Nephron (organoid): ENCODE measurements around the gene MCRS1.

Experiments used
- H3K27ac Mint-ChIP-seq, 3 experiments: 2 replicates each; pipeline ENCODE4 v1.8.0; 2020; ENCODE audit warnings: mixed read lengths in 3 of 3, mild to moderate bottlenecking in 2 of 3, moderate library complexity in 1 of 3
- H3K27me3 Mint-ChIP-seq: 2 replicates; pipeline ENCODE4 v1.8.0; 2021; ENCODE audit warnings: low read depth, mild to moderate bottlenecking, moderate library complexity, mixed read lengths
- H3K36me3 Mint-ChIP-seq: 2 replicates; pipeline ENCODE4 v1.8.0; 2020; ENCODE audit warnings: low read depth, mixed read lengths
- H3K4me1 Mint-ChIP-seq: 2 replicates; pipeline ENCODE4 v1.8.0; 2020; ENCODE audit warnings: mixed read lengths
- H3K4me3 Mint-ChIP-seq, 3 experiments: 2 replicates each; pipeline ENCODE4 v1.8.0; 2020; ENCODE audit warnings: mild to moderate bottlenecking in 3 of 3, mixed read lengths in 3 of 3, moderate library complexity in 2 of 3
- H3K9me3 Mint-ChIP-seq: 2 replicates; pipeline ENCODE4 v1.8.0; 2020; ENCODE audit warnings: mixed read lengths
- CTCF ChIP-seq, 3 experiments: fragments of 200-600 bp; sonication (generic); IDR thresholded peaks; one replicate each; pipeline ENCODE4 v1.5.0; 2021; ENCODE audit warnings: antibody characterized with exemption in 3 of 3; ENCODE audit not compliant: unreplicated experiment in 3 of 3

MCRS1 gene

GRCh38 chr12:49524660-49525324 lies 43.1 kb downstream of the MCRS1 start:
- no peak for TF ChIP-seq CTCF (IDR thresholded peaks at IDR 0.05; ENCODE audit: unreplicated experiment in 3 of 3)
- peaks cover 59% of the 10 kb centered on the region for H3K36me3 Mint-ChIP-seq
- H3K4me3 Mint-ChIP-seq: no peak overlapping the region
- no peaks in the 10 kb centered on the region for H3K9me3 Mint-ChIP-seq
- H3K27me3 Mint-ChIP-seq: no peaks in the 10 kb centered on the region
- no peak overlapping the region for H3K27ac Mint-ChIP-seq
- H3K4me1 Mint-ChIP-seq: peaks cover 14% of the 10 kb centered on the region

GRCh38 chr12:49521389-49521788 lies 46.6 kb downstream of the MCRS1 start:
- peak overlapping the region in 2 of 3 experiments; percentile 55 to 78 for H3K27ac Mint-ChIP-seq
- no peaks in the 10 kb centered on the region for H3K27me3 Mint-ChIP-seq
- peaks cover 5% of the 10 kb centered on the region for H3K4me1 Mint-ChIP-seq
- TF ChIP-seq CTCF (IDR thresholded peaks at IDR 0.05; ENCODE audit: unreplicated experiment in 3 of 3): no peak
- peaks cover 53% of the 10 kb centered on the region for H3K36me3 Mint-ChIP-seq
- no peaks in the 10 kb centered on the region for H3K9me3 Mint-ChIP-seq
- H3K4me3 Mint-ChIP-seq: no peak overlapping the region

- TF ChIP-seq CTCF (IDR thresholded peaks at IDR 0.05; ENCODE audit: unreplicated experiment in 3 of 3): no peak
- Mint-ChIP-seq H3K27ac (no peak overlapping the region), H3K4me3 (no peak overlapping the region), H3K36me3 (peaks cover 40% of the 10 kb centered on the region), H3K9me3 (no peaks in the 10 kb centered on the region), H3K4me1 (peaks cover 5% of the 10 kb centered on the region), H3K27me3 (no peaks in the 10 kb centered on the region)
These were observed 48.4 kb downstream of the MCRS1 start for GRCh38 chr12:49519574-49519936.

DNA sequence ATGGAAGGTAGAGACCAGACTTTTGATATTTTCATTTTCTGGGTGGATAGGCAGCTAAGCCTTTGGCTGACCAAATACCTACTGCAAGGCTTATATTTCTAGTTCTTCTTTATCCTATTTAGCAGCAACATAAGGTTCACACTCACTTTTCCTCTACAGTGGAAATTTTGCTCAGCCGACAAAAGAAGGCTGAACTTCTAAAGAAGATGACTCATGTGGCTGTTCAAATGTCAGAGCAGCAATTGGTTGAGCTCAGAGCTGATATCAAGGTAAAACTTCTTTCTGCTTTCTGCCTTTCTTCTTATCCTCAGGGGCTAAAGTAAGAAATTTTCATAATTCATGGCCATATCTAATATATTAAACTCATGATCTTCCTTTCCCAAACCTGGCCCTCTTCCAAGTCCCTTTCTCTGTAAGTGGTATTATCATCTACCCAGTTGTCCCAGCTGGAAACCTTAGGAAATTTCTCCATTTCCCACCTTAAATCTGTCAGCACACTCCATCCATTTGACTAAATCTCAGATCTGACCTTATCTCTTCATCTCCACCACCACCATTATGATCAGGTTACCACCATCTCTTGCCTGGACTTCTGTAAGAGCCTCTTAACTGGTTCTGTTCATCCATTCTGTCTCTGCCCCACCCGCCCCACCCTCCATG lies 48.9 kb downstream of the MCRS1 start:
- H3K4me3 Mint-ChIP-seq: no peak overlapping the region
- no peaks in the 10 kb centered on the region for H3K9me3 Mint-ChIP-seq
- H3K4me1 Mint-ChIP-seq: peaks cover 5% of the 10 kb centered on the region
- no peak overlapping the region for H3K27ac Mint-ChIP-seq
- TF ChIP-seq CTCF (IDR thresholded peaks at IDR 0.05; ENCODE audit: unreplicated experiment in 3 of 3): no peak
- H3K27me3 Mint-ChIP-seq: no peaks in the 10 kb centered on the region
- H3K36me3 Mint-ChIP-seq: peaks cover 39% of the 10 kb centered on the region

DNA sequence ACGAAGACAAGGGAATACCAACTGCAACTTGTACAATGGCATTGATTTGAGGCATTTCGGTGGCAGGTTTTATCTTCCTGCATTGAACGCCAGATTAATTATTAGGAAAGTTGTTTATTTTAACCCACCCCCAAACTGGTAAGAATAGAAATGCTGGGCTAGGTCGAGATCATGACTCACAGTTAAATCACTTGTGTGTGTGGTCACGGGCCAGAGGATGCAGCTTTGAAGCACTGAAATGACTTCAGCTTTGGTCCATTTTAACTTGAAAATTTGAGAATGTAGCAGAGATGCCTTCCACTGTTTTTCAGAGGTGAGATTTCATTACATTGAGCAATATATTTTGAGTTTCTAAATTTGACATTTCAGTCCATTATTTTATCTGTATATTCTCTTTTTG lies 52.7 kb downstream of the MCRS1 start:
- H3K36me3 Mint-ChIP-seq: peaks cover 18% of the 10 kb centered on the region
- H3K9me3 Mint-ChIP-seq: no peaks in the 10 kb centered on the region
- no peaks in the 10 kb centered on the region for H3K27me3 Mint-ChIP-seq
- H3K4me3 Mint-ChIP-seq: no peak overlapping the region
- peak overlapping the region; percentile 8 to 17 (median 12) for H3K27ac Mint-ChIP-seq
- H3K4me1 Mint-ChIP-seq: no peaks in the 10 kb centered on the region
- TF ChIP-seq CTCF (IDR thresholded peaks at IDR 0.05; ENCODE audit: unreplicated experiment in 3 of 3): no peak

- H3K27ac Mint-ChIP-seq: no peak overlapping the region
- no peaks in the 10 kb centered on the region for H3K9me3 Mint-ChIP-seq
- peaks cover 8% of the 10 kb centered on the region for H3K36me3 Mint-ChIP-seq
- no peaks in the 10 kb centered on the region for H3K4me1 Mint-ChIP-seq
- no peaks in the 10 kb centered on the region for H3K27me3 Mint-ChIP-seq
- TF ChIP-seq CTCF (IDR thresholded peaks at IDR 0.05; ENCODE audit: unreplicated experiment in 3 of 3): no peak
- H3K4me3 Mint-ChIP-seq: no peak overlapping the region
These were observed 55.4 kb downstream of the MCRS1 start for GRCh38 chr12:49512546-49512945.
